ENCODE results near the gene KIAA1328. TPM values are rescaled to one million over a fixed set of nuclear protein-coding genes. Genes with fewer than 3 reads are reported as not detected.

Gene KIAA1328
- total RNA-seq, 4 donors from 2014 or later, result 12.3 to 16.6 (median 13.1) TPM

DNA sequence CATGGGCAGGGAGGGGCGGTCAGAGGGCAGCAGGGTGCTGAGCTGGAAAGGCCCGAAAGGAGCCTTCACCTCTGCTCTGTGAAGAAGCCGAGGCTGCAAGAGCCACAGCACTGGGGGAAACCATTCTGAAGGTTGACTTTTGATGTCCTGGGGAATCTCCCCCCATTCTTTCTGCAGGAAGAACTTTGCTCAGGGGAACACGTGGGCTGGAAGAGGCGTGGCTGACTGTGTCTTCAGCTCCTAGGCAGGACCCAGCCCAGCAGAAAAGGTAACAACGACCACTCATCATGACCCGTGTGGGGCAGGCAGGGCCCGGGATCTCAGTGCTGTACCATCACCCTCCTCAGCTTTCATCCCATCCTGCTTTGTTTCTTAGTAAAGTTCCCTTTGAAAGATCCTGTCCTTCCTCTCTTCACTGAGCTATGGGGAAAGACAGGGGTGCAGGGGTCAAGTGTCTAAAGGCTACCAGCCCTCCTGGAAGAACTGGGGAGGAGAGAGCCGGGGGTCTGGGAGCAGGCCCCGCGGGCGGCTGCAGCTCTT is 424.0 kb downstream of the KIAA1328 start:
- no peak overlapping the region for H3K4me3 ChIP-seq
- no peak overlapping the region for H3K27ac ChIP-seq (replicated peaks in 1 of 4)
- H3K9me3 ChIP-seq, result no peaks in the 10 kb centered on the region
- TF ChIP-seq POLR2A (IDR thresholded peaks at IDR 0.05; ENCODE audit: low read depth), result no peak
- TF ChIP-seq, protein P1, sequence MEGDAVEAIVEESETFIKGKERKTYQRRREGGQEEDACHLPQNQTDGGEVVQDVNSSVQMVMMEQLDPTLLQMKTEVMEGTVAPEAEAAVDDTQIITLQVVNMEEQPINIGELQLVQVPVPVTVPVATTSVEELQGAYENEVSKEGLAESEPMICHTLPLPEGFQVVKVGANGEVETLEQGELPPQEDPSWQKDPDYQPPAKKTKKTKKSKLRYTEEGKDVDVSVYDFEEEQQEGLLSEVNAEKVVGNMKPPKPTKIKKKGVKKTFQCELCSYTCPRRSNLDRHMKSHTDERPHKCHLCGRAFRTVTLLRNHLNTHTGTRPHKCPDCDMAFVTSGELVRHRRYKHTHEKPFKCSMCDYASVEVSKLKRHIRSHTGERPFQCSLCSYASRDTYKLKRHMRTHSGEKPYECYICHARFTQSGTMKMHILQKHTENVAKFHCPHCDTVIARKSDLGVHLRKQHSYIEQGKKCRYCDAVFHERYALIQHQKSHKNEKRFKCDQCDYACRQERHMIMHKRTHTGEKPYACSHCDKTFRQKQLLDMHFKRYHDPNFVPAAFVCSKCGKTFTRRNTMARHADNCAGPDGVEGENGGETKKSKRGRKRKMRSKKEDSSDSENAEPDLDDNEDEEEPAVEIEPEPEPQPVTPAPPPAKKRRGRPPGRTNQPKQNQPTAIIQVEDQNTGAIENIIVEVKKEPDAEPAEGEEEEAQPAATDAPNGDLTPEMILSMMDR (IDR thresholded peaks at IDR 0.05), result no peak
- TF ChIP-seq EP300 (IDR thresholded peaks at IDR 0.05), result no peak
- TF ChIP-seq POLR2AphosphoS5 (IDR thresholded peaks at IDR 0.05), result no peak
- peaks cover 0 to 99% (median 27%) of the 10 kb centered on the region in 4 donors for H3K27me3 ChIP-seq
- intact Hi-C loops (cut with DNase I), result no loop called here
- WGBS, result 69% methylated on average over 9 of the region's 12 CpGs
- peaks cover 3 to 16% (median 13%) of the 10 kb centered on the region in 4 donors for H3K4me1 ChIP-seq
- DNase-seq (ENCODE audit: extremely low spot score), result no peak
- H3K36me3 ChIP-seq, result no peaks in the 10 kb centered on the region

- Histone ChIP-seq H3K27me3 (peaks cover 0 to 100% (median 27%) of the 10 kb centered on the region in 4 donors), H3K36me3 (no peaks in the 10 kb centered on the region), H3K27ac (replicated peaks in 1 of 4) (no peak overlapping the region), H3K4me3 (peak overlapping the region; percentile 49 to 58 (median 50)), H3K9me3 (no peaks in the 10 kb centered on the region), H3K4me1 (peaks cover 3 to 16% (median 13%) of the 10 kb centered on the region in 4 donors)
- TF ChIP-seq POLR2A (IDR thresholded peaks at IDR 0.05; ENCODE audit: low read depth), result no peak
- TF ChIP-seq, protein P1 (IDR thresholded peaks at IDR 0.05), result no peak
- no peak for TF ChIP-seq POLR2AphosphoS5 (IDR thresholded peaks at IDR 0.05)
- TF ChIP-seq EP300 (IDR thresholded peaks at IDR 0.05), result no peak
- no CpG with 5 or more reads among the region's 83 CpGs for WGBS
- DNase-seq (ENCODE audit: extremely low spot score), result no peak
- intact Hi-C loops (cut with DNase I), result no loop called here
These were observed 424.7 kb downstream of the KIAA1328 start for GRCh38 chr18:37253394-37254235.

GRCh38 chr18:37254236-37254754 is 425.4 kb downstream of the KIAA1328 start:
- WGBS, result 5% methylated on average over 19 of the region's 49 CpGs
- Histone ChIP-seq H3K4me1 (peaks cover 3 to 16% (median 13%) of the 10 kb centered on the region in 4 donors), H3K36me3 (no peaks in the 10 kb centered on the region), H3K27ac (replicated peaks in 1 of 4) (no peak overlapping the region), H3K27me3 (peaks cover 0 to 100% (median 27%) of the 10 kb centered on the region in 4 donors), H3K4me3 (peak overlapping the region; percentile 49 to 58 (median 50)), H3K9me3 (no peaks in the 10 kb centered on the region)
- TF ChIP-seq POLR2A (IDR thresholded peaks at IDR 0.05; ENCODE audit: low read depth), result no peak
- no peak for TF ChIP-seq POLR2AphosphoS5 (IDR thresholded peaks at IDR 0.05)
- no peak for TF ChIP-seq EP300 (IDR thresholded peaks at IDR 0.05)
- TF ChIP-seq, protein P1 (IDR thresholded peaks at IDR 0.05), result no peak
- no peak for DNase-seq (ENCODE audit: extremely low spot score)
- intact Hi-C loops (cut with DNase I), result no loop called here

GRCh38 chr18:37254973-37255372 is 426.0 kb downstream of the KIAA1328 start:
- no peaks in the 10 kb centered on the region for H3K36me3 ChIP-seq
- intact Hi-C loops (cut with DNase I), result no loop called here
- no peak for DNase-seq (ENCODE audit: extremely low spot score)
- H3K4me3 ChIP-seq, result no peak overlapping the region
- 86% methylated on average over 12 of the region's 12 CpGs for WGBS
- peaks cover 0 to 100% (median 27%) of the 10 kb centered on the region in 4 donors for H3K27me3 ChIP-seq
- TF ChIP-seq, protein P1 (IDR thresholded peaks at IDR 0.05), result no peak
- TF ChIP-seq EP300 (IDR thresholded peaks at IDR 0.05), result no peak
- TF ChIP-seq POLR2AphosphoS5 (IDR thresholded peaks at IDR 0.05), result no peak
- TF ChIP-seq POLR2A (IDR thresholded peaks at IDR 0.05; ENCODE audit: low read depth), result no peak
- peaks cover 3 to 16% (median 13%) of the 10 kb centered on the region in 4 donors for H3K4me1 ChIP-seq
- no peak overlapping the region for H3K27ac ChIP-seq (replicated peaks in 1 of 4)
- H3K9me3 ChIP-seq, result no peaks in the 10 kb centered on the region
